Astrocyte of the spinal cord (primary cell): ENCODE data around the gene SYT13.

Experiments used
- DNase-seq: peaks from one replicate; pipeline ENCODE4 v3.0.0; 2011; ENCODE audit warnings: low read depth, low spot score
- H3K4me3 ChIP-seq: 2 replicates; pipeline ENCODE4 v1.5.1; 2011; ENCODE audit warnings: low read depth, mild to moderate bottlenecking, low read length, moderate library complexity
- CTCF ChIP-seq: IDR thresholded peaks from 2 replicates; pipeline ENCODE4 v1.5.1; 2012; ENCODE audit warnings: low read depth, mild to moderate bottlenecking, low read length, inconsistent platforms
- in situ Hi-C: cut with HindIII; loops from 2 replicates; pipeline ENCODE4 v1.10.0; 2017; ENCODE audit warnings: low sequenced_read_pairs

The SYT13 gene

GRCh38 chr11:45229401-45230020, 56.6 kb downstream of the SYT13 start:
- H3K4me3 ChIP-seq, result no peak overlapping the region
- no peak for TF ChIP-seq CTCF
- in situ Hi-C loops, result no loop called here
- no peak for DNase-seq

- no peak overlapping the region for H3K4me3 ChIP-seq
- in situ Hi-C loops, result no loop called here
- DNase-seq, result no peak
- TF ChIP-seq CTCF, result no peak
These were observed 58.3 kb downstream of the SYT13 start for GRCh38 chr11:45227836-45228235.

- no peak for DNase-seq
- in situ Hi-C loops, result no loop called here
- no peak for TF ChIP-seq CTCF
- H3K4me3 ChIP-seq, result no peak overlapping the region
These were observed 59.2 kb downstream of the SYT13 start for GRCh38 chr11:45226901-45227300.

- H3K4me3 ChIP-seq, result no peak overlapping the region
- in situ Hi-C loops, result no loop called here
- TF ChIP-seq CTCF, result no peak
- DNase-seq, result no peak
These were observed 59.9 kb downstream of the SYT13 start for GRCh38 chr11:45225961-45226871.

GRCh38 chr11:45225277-45225676, 60.9 kb downstream of the SYT13 start:
- no peak for DNase-seq

GRCh38 chr11:45224766-45225165, 61.4 kb downstream of the SYT13 start:
- no peak overlapping the region for H3K4me3 ChIP-seq
- in situ Hi-C loops, result no loop called here
- no peak for DNase-seq
- TF ChIP-seq CTCF, result no peak

More at GRCh38 chr11:45225277-45225676, 60.9 kb downstream of the SYT13 start:
- H3K4me3 ChIP-seq, result no peak overlapping the region
- in situ Hi-C loops, result no loop called here
- no peak for TF ChIP-seq CTCF
